SK-N-SH treated with all-trans-retinoic acid at 6 μM for 48 hours (cell line): ENCODE data around the gene ARHGAP4.

ENCODE experiments used
- ATAC-seq: fragments of 200-7000 bp; cut with Tn5 transposase; 3 replicates; pipeline ENCODE4 v1.9.1; 2020; ENCODE audit warnings: mild to moderate bottlenecking, moderate library complexity
- ARNTL ChIP-seq: fragments of 450-650 bp; formaldehyde crosslinking; IDR thresholded peaks from 2 replicates; pipeline ENCODE4 v1.5.0; 2020; ENCODE audit warnings: low read depth, mild to moderate bottlenecking, moderate library complexity, borderline replicate concordance
- BACH2 ChIP-seq: fragments of 250-450 bp; sonication (Bioruptor Pico); IDR thresholded peaks from 2 replicates; pipeline ENCODE4 v1.9.0; 2021; ENCODE audit warnings: mild to moderate bottlenecking, borderline replicate concordance
- CSDC2 ChIP-seq: fragments of 250-450 bp; sonication (Bioruptor Pico); IDR thresholded peaks from 2 replicates; pipeline ENCODE4 v1.5.0; 2020; ENCODE audit warnings: mild to moderate bottlenecking, moderate library complexity
- ESRRG ChIP-seq: fragments of 250-450 bp; sonication (Bioruptor Pico); IDR thresholded peaks from 2 replicates; pipeline ENCODE4 v1.6.1; 2021; ENCODE audit warnings: mild to moderate bottlenecking
- GLIS3 ChIP-seq: fragments of 250-450 bp; sonication (Bioruptor Pico); IDR thresholded peaks from 2 replicates; pipeline ENCODE4 v1.5.0; 2020; ENCODE audit warnings: mild to moderate bottlenecking, moderate library complexity
- OSR1 ChIP-seq: fragments of 250-450 bp; sonication (Bioruptor Pico); IDR thresholded peaks from 2 replicates; pipeline ENCODE4 v1.8.0; 2022; ENCODE audit warnings: moderate library complexity, mild to moderate bottlenecking, inconsistent platforms
- PPARA ChIP-seq: fragments of 250-450 bp; sonication (Bioruptor Pico); IDR thresholded peaks from 2 replicates; pipeline ENCODE4 v1.5.0; 2020; ENCODE audit warnings: mild to moderate bottlenecking, borderline replicate concordance
- SNAI2 ChIP-seq: fragments of 250-450 bp; sonication (Bioruptor Pico); IDR thresholded peaks from 2 replicates; pipeline ENCODE4 v1.5.0; 2020; ENCODE audit warnings: mild to moderate bottlenecking, moderate library complexity
- TCF4 ChIP-seq: fragments of 250-450 bp; sonication (Bioruptor Pico); IDR thresholded peaks from 2 replicates; pipeline ENCODE4 v1.8.0; 2021; ENCODE audit warnings: mild to moderate bottlenecking, moderate library complexity, borderline replicate concordance
- TOX ChIP-seq: fragments of 250-450 bp; sonication (Bioruptor Pico); IDR thresholded peaks from 2 replicates; pipeline ENCODE4 v1.8.0; 2021; ENCODE audit warnings: mild to moderate bottlenecking, moderate library complexity, borderline replicate concordance
- ZFP3 ChIP-seq: fragments of 250-450 bp; sonication (Bioruptor Pico); IDR thresholded peaks from 2 replicates; pipeline ENCODE4 v1.5.0; 2020; ENCODE audit warnings: mild to moderate bottlenecking, moderate library complexity
- ZFP30 ChIP-seq: fragments of 450-650 bp; formaldehyde crosslinking; IDR thresholded peaks from 2 replicates; pipeline ENCODE4 v1.5.0; 2022; ENCODE audit warnings: mild to moderate bottlenecking, moderate library complexity
- ZNF565 ChIP-seq: fragments of 450-650 bp; formaldehyde crosslinking; conservative IDR thresholded peaks from 2 replicates; pipeline ENCODE4 v1.5.0; 2020; ENCODE audit warnings: low read depth, mild to moderate bottlenecking, moderate library complexity
- ZNF8 ChIP-seq: fragments of 450-650 bp; formaldehyde crosslinking; IDR thresholded peaks from 2 replicates; pipeline ENCODE4 v1.5.0; 2020; ENCODE audit warnings: mild to moderate bottlenecking, moderate library complexity
- TF ChIP-seq, protein P1 (sequence below): fragments of 250-450 bp; sonication (Bioruptor Pico); IDR thresholded peaks from 2 replicates; pipeline ENCODE4 v1.5.0; 2020; ENCODE audit warnings: mild to moderate bottlenecking, moderate library complexity
- TF ChIP-seq, protein P2 (sequence below): fragments of 250-450 bp; sonication (Bioruptor Pico); IDR thresholded peaks from 2 replicates; pipeline ENCODE4 v1.5.1; 2021; ENCODE audit warnings: mild to moderate bottlenecking, moderate library complexity
- TF ChIP-seq, protein P3 (sequence below): fragments of 250-450 bp; sonication (Bioruptor Pico); IDR thresholded peaks from 2 replicates; pipeline ENCODE4 v1.5.1; 2020; ENCODE audit warnings: low read depth, mild to moderate bottlenecking, moderate library complexity
- TF ChIP-seq, protein P4 (sequence below): fragments of 250-450 bp; sonication (Bioruptor Pico); IDR thresholded peaks from 2 replicates; pipeline ENCODE4 v1.8.0; 2020; ENCODE audit warnings: mild to moderate bottlenecking, moderate library complexity, borderline replicate concordance
- TF ChIP-seq, protein P5 (sequence below): fragments of 250-450 bp; sonication (Bioruptor Pico); IDR thresholded peaks from 2 replicates; pipeline ENCODE4 v1.8.0; 2021; ENCODE audit warnings: low read depth, mild to moderate bottlenecking, moderate library complexity, borderline replicate concordance

Gene ARHGAP4

DNA sequence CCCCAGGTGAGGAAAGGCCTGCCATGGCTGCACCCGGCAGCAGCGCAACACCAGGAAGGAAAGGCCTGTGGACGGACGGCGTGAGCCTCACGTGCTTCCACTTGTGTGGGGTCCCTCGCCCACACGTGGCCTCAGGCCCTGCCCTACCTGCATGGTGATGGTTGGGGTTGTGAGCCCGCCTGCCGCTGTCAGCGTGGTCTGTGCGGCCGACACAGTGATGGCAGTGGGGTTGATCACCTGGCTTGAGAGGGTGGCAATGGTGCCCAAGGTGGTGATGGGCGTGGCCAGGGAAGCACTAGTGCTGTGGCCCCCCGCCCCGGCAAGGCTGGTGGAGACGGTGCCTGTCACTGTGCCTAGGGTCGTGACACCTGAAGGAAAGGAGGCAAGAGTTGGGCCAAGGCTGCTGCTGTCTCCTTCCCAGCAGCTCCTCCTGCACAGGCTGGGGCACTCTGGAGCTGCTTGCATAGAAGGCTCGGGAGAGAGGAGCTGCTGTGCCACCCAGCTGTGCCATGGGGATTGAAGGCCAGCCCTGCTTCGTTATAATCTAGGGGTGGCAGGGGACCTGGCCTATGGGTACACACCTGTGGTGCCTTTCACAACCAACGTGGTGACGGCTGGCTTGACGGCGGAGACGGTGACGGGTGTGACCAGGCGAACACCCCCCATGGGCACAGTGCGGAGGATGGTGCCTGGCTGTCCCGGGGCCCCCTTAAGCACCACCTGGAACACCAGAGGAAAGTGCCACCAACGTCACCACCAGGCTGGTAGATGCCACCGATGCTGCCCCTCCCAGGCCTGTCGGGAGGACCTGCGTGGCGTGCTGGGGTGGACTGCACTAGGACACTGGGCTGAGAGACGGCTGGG is 30.2 kb upstream of the ARHGAP4 start (continued):
- TF ChIP-seq, protein P1, sequence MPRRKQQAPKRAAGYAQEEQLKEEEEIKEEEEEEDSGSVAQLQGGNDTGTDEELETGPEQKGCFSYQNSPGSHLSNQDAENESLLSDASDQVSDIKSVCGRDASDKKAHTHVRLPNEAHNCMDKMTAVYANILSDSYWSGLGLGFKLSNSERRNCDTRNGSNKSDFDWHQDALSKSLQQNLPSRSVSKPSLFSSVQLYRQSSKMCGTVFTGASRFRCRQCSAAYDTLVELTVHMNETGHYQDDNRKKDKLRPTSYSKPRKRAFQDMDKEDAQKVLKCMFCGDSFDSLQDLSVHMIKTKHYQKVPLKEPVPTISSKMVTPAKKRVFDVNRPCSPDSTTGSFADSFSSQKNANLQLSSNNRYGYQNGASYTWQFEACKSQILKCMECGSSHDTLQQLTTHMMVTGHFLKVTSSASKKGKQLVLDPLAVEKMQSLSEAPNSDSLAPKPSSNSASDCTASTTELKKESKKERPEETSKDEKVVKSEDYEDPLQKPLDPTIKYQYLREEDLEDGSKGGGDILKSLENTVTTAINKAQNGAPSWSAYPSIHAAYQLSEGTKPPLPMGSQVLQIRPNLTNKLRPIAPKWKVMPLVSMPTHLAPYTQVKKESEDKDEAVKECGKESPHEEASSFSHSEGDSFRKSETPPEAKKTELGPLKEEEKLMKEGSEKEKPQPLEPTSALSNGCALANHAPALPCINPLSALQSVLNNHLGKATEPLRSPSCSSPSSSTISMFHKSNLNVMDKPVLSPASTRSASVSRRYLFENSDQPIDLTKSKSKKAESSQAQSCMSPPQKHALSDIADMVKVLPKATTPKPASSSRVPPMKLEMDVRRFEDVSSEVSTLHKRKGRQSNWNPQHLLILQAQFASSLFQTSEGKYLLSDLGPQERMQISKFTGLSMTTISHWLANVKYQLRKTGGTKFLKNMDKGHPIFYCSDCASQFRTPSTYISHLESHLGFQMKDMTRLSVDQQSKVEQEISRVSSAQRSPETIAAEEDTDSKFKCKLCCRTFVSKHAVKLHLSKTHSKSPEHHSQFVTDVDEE, result no peak
- TF ChIP-seq GLIS3 (CRISPR knock-in tag) (no peak), ZNF8 (CRISPR knock-in tag) (no peak), BACH2 (CRISPR knock-in tag) (no peak), ZFP3 (CRISPR knock-in tag) (no peak), ZNF565 (no peak)
- TF ChIP-seq, protein P2, sequence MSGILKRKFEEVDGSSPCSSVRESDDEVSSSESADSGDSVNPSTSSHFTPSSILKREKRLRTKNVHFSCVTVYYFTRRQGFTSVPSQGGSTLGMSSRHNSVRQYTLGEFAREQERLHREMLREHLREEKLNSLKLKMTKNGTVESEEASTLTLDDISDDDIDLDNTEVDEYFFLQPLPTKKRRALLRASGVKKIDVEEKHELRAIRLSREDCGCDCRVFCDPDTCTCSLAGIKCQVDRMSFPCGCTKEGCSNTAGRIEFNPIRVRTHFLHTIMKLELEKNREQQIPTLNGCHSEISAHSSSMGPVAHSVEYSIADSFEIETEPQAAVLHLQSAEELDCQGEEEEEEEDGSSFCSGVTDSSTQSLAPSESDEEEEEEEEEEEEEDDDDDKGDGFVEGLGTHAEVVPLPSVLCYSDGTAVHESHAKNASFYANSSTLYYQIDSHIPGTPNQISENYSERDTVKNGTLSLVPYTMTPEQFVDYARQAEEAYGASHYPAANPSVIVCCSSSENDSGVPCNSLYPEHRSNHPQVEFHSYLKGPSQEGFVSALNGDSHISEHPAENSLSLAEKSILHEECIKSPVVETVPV (CRISPR knock-in tag), result no peak
- TF ChIP-seq, all 23 proteins: peak for 0

- TF ChIP-seq, protein P3, sequence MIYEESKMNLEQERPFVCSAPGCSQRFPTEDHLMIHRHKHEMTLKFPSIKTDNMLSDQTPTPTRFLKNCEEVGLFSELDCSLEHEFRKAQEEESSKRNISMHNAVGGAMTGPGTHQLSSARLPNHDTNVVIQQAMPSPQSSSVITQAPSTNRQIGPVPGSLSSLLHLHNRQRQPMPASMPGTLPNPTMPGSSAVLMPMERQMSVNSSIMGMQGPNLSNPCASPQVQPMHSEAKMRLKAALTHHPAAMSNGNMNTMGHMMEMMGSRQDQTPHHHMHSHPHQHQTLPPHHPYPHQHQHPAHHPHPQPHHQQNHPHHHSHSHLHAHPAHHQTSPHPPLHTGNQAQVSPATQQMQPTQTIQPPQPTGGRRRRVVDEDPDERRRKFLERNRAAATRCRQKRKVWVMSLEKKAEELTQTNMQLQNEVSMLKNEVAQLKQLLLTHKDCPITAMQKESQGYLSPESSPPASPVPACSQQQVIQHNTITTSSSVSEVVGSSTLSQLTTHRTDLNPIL (CRISPR knock-in tag), result no peak
- TF ChIP-seq CSDC2 (CRISPR knock-in tag) (no peak), SNAI2 (CRISPR knock-in tag) (no peak), OSR1 (CRISPR knock-in tag) (no peak), ARNTL (CRISPR knock-in tag) (no peak)
- TF ChIP-seq, protein P4, sequence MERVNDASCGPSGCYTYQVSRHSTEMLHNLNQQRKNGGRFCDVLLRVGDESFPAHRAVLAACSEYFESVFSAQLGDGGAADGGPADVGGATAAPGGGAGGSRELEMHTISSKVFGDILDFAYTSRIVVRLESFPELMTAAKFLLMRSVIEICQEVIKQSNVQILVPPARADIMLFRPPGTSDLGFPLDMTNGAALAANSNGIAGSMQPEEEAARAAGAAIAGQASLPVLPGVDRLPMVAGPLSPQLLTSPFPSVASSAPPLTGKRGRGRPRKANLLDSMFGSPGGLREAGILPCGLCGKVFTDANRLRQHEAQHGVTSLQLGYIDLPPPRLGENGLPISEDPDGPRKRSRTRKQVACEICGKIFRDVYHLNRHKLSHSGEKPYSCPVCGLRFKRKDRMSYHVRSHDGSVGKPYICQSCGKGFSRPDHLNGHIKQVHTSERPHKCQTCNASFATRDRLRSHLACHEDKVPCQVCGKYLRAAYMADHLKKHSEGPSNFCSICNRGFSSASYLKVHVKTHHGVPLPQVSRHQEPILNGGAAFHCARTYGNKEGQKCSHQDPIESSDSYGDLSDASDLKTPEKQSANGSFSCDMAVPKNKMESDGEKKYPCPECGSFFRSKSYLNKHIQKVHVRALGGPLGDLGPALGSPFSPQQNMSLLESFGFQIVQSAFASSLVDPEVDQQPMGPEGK (CRISPR knock-in tag), result no peak
- no peak for ATAC-seq
These were observed 29.2 kb upstream of the ARHGAP4 start for GRCh38 chrX:153955228-153955732.

- ATAC-seq, result peak; percentile 4; the same call in 2 of the 3 replicates
- TF ChIP-seq PPARA (CRISPR knock-in tag) (no peak), TOX (no peak), ESRRG (CRISPR knock-in tag) (no peak), CSDC2 (CRISPR knock-in tag) (no peak), SNAI2 (CRISPR knock-in tag) (no peak), ZFP30 (CRISPR knock-in tag) (no peak), TCF4 (CRISPR knock-in tag) (no peak), ZFP3 (CRISPR knock-in tag) (no peak), GLIS3 (CRISPR knock-in tag) (no peak)
- TF ChIP-seq, protein P5, sequence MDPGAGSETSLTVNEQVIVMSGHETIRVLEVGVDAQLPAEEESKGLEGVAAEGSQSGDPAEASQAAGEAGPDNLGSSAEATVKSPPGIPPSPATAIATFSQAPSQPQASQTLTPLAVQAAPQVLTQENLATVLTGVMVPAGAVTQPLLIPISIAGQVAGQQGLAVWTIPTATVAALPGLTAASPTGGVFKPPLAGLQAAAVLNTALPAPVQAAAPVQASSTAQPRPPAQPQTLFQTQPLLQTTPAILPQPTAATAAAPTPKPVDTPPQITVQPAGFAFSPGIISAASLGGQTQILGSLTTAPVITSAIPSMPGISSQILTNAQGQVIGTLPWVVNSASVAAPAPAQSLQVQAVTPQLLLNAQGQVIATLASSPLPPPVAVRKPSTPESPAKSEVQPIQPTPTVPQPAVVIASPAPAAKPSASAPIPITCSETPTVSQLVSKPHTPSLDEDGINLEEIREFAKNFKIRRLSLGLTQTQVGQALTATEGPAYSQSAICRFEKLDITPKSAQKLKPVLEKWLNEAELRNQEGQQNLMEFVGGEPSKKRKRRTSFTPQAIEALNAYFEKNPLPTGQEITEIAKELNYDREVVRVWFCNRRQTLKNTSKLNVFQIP (CRISPR knock-in tag), result no peak
- TF ChIP-seq, protein P4 (CRISPR knock-in tag), result no peak
- TF ChIP-seq, protein P3 (CRISPR knock-in tag), result no peak
- TF ChIP-seq, protein P1, result no peak
These were observed 28.6 kb upstream of the ARHGAP4 start for GRCh38 chrX:153954558-153955227.
